Lower lobe of right lung (tissue), 2 donors: ENCODE results near the gene TOR1A. TPM values are rescaled to one million over a fixed set of nuclear protein-coding genes. Genes with fewer than 3 reads are reported as not detected.

Experiments used
- ATAC-seq, 2 donors: fragments of 200-7000 bp; cut with Tn5 transposase; one replicate each; pipeline ENCODE4 v1.9.1; 2020 to 2022; ENCODE audit warnings: mild to moderate bottlenecking in 2 of 2, moderate library complexity in 2 of 2
- DNase-seq: peaks from one replicate; pipeline ENCODE4 v3.0.0-alpha.2; 2020
- H3K27ac ChIP-seq: fragments of 200-600 bp; one replicate; pipeline ENCODE4 v1.8.0; 2022
- H3K27me3 ChIP-seq: fragments of 200-600 bp; one replicate; pipeline ENCODE4 v1.8.0; 2022; ENCODE audit warnings: low read depth
- H3K36me3 ChIP-seq: fragments of 200-600 bp; one replicate; pipeline ENCODE4 v1.8.0; 2022; ENCODE audit warnings: mild to moderate bottlenecking
- H3K4me1 ChIP-seq: fragments of 200-600 bp; one replicate; pipeline ENCODE4 v1.8.0; 2022
- H3K4me3 ChIP-seq: fragments of 200-600 bp; one replicate; pipeline ENCODE4 v1.8.0; 2022; ENCODE audit warnings: mild to moderate bottlenecking
- H3K9me3 ChIP-seq: fragments of 200-600 bp; one replicate; pipeline ENCODE4 v1.8.0; 2022
- intact Hi-C: fragments of 100-400 bp; cut with DNase I; formaldehyde crosslinking; loops from one replicate; pipeline ENCODE4 v1.11.0; 2022
- microRNA-seq: library from miRNA; unstranded; fragments of <30 nt; microRNA quantifications from one replicate; pipeline ENCODE4 v1.2.0, GENCODE V29; 2020; ENCODE audit warnings: borderline number of aligned reads
- total RNA-seq: library from RNA; stranded (reverse); fragmentation: NEBNext Ultra II Directional; extraction: Animal tissue kit (Norgen Biotek cat#: 25700); gene quantifications from one replicate; pipeline ENCODE4 v1.2.1, GENCODE V29; 2021
- TF ChIP-seq, protein P1 (sequence below): fragments of 200-600 bp; IDR thresholded peaks from one replicate; pipeline ENCODE4 v1.8.0; 2022; ENCODE audit warnings: antibody characterized with exemption, mild to moderate bottlenecking
- donor health status: DM: no; HTN: yes; CAD: no; lungs with severe emphysema.

Gene TOR1A
- total RNA-seq, 1 donor from 2014 or later: 34.6 TPM

GRCh38 chr9:129765764-129766317 lies 58.1 kb downstream of the TOR1A start:
- no peak for DNase-seq
- intact Hi-C loops: no loop called here
- Histone ChIP-seq H3K4me1 (peaks cover 12% of the 10 kb centered on the region), H3K27ac (no peak overlapping the region), H3K4me3 (no peak overlapping the region), H3K9me3 (no peaks in the 10 kb centered on the region), H3K36me3 (no peaks in the 10 kb centered on the region), H3K27me3 (no peaks in the 10 kb centered on the region)
- TF ChIP-seq, protein P1, sequence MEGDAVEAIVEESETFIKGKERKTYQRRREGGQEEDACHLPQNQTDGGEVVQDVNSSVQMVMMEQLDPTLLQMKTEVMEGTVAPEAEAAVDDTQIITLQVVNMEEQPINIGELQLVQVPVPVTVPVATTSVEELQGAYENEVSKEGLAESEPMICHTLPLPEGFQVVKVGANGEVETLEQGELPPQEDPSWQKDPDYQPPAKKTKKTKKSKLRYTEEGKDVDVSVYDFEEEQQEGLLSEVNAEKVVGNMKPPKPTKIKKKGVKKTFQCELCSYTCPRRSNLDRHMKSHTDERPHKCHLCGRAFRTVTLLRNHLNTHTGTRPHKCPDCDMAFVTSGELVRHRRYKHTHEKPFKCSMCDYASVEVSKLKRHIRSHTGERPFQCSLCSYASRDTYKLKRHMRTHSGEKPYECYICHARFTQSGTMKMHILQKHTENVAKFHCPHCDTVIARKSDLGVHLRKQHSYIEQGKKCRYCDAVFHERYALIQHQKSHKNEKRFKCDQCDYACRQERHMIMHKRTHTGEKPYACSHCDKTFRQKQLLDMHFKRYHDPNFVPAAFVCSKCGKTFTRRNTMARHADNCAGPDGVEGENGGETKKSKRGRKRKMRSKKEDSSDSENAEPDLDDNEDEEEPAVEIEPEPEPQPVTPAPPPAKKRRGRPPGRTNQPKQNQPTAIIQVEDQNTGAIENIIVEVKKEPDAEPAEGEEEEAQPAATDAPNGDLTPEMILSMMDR: no peak
- ATAC-seq: no peak

GRCh38 chr9:129762985-129763926 lies 60.7 kb downstream of the TOR1A start:
- Histone ChIP-seq H3K27ac (peak overlapping the region; percentile 73), H3K4me1 (peaks cover 12% of the 10 kb centered on the region), H3K4me3 (no peak overlapping the region), H3K27me3 (no peaks in the 10 kb centered on the region), H3K9me3 (no peaks in the 10 kb centered on the region), H3K36me3 (no peaks in the 10 kb centered on the region)
- intact Hi-C loops: no loop called here
- peak; percentile 60 to 65 for ATAC-seq
- DNase-seq: no peak
- TF ChIP-seq, protein P1: no peak

Small RNA genes lying within 50 kb of the gene (microRNA-seq; reads per million reads assigned to microRNA genes)
- gene MIR6855: not detected

Other genes starting within 250 kb of the TOR1A start
- gene C9orf50, start 203.0 kb downstream of the TOR1A start, total RNA-seq: not detected
- 25.1 TPM for gene NTMT1, start 198.0 kb downstream of the TOR1A start, total RNA-seq
- 14.6 TPM for gene ASB6, start 182.0 kb downstream of the TOR1A start, total RNA-seq
- 2.5 TPM for gene PRRX2, start 158.5 kb downstream of the TOR1A start, total RNA-seq
- gene PTGES, start 71.1 kb downstream of the TOR1A start, total RNA-seq: 3.9 TPM
- 34.9 TPM for gene TOR1B, start 21.0 kb downstream of the TOR1A start, total RNA-seq
- 42.0 TPM for gene C9orf78, start 11.1 kb upstream of the TOR1A start, total RNA-seq
- 27.0 TPM for gene USP20, start 11.3 kb upstream of the TOR1A start, total RNA-seq
- 61.1 TPM for gene FNBP1, start 219.1 kb upstream of the TOR1A start, total RNA-seq
- 43.0 TPM for gene GPR107, start 229.8 kb upstream of the TOR1A start, total RNA-seq